Measurements from ENCODE around the gene COBL. TPM values are rescaled to one million over a fixed set of nuclear protein-coding genes. Genes with fewer than 3 reads are reported as not detected.

COBL gene
- total RNA-seq, 8 experiments from 2014 or later: 0.23 to 54.8 (median 4.3) TPM

- no peak for ATAC-seq (replicated peaks in 6 of 8)
- WGBS, 10 experiments: 0 to 100% (median 94%) methylated on average over 1 to 6 of the region's 10 CpGs; no CpG with 5 or more reads in 4 of the 10 experiments
- in situ Hi-C loops (cut with MboI; ENCODE audit: low pct_unique_long_range_greater_than_20kb in 2 of 9, low sequenced_read_pairs in 9 of 9, unreplicated experiment in 9 of 9): no loop called here
- Histone ChIP-seq H3K27ac (no peak overlapping the region), H3K4me1 (replicated peaks in 1 of 2) (peaks cover 3 to 6% of the 10 kb centered on the region in 2 donors), H3K4me3 (no peak overlapping the region)
These were observed 285.4 kb downstream of the COBL start for GRCh38 chr7:51031216-51031615.

GRCh38 chr7:51029701-51030191 lies 286.9 kb downstream of the COBL start:
- H3K4me1 ChIP-seq (replicated peaks in 1 of 2): peaks cover 3 to 6% of the 10 kb centered on the region in 2 donors
- in situ Hi-C loops (cut with MboI; ENCODE audit: low pct_unique_long_range_greater_than_20kb in 2 of 9, low sequenced_read_pairs in 9 of 9, unreplicated experiment in 9 of 9): no loop called here

GRCh38 chr7:51029131-51029530 lies 287.5 kb downstream of the COBL start:
- in situ Hi-C loops (cut with MboI; ENCODE audit: low pct_unique_long_range_greater_than_20kb in 2 of 9, low sequenced_read_pairs in 9 of 9, unreplicated experiment in 9 of 9): no loop called here
- H3K4me1 ChIP-seq (replicated peaks in 1 of 2): peaks cover 0 to under 1% of the 10 kb centered on the region in 2 donors
- H3K27ac ChIP-seq: no peak overlapping the region
- H3K4me3 ChIP-seq: no peak overlapping the region
- WGBS, 10 experiments: 80 to 95% (median 90%) methylated on average over 2 to 11 of the region's 13 CpGs; no CpG with 5 or more reads in 3 of the 10 experiments
- no peak for ATAC-seq (replicated peaks in 6 of 8)

More at GRCh38 chr7:51029701-51030191, 286.9 kb downstream of the COBL start:
- Histone ChIP-seq H3K27ac (no peak overlapping the region), H3K4me3 (no peak overlapping the region)
- WGBS, 10 experiments: 0 to 79% (median 64%) methylated on average over 1 to 4 of the region's 4 CpGs; no CpG with 5 or more reads in 2 of the 10 experiments
- peak in 3 of 8 experiments; percentile 81 to 89 (median 81) for ATAC-seq (replicated peaks in 6 of 8)

GRCh38 chr7:51027935-51028830 lies 288.4 kb downstream of the COBL start:
- no peak for ATAC-seq (replicated peaks in 6 of 8)
- no peak overlapping the region for H3K27ac ChIP-seq
- 73 to 100% (median 95%) methylated on average over 1 to 7 of the region's 19 CpGs; no CpG with 5 or more reads in 5 of the 10 experiments for WGBS, 10 experiments
- in situ Hi-C loops (cut with MboI; ENCODE audit: low pct_unique_long_range_greater_than_20kb in 2 of 9, low sequenced_read_pairs in 9 of 9, unreplicated experiment in 9 of 9): no loop called here
- H3K4me1 ChIP-seq (replicated peaks in 1 of 2): no peaks in the 10 kb centered on the region
- H3K4me3 ChIP-seq: no peak overlapping the region

GRCh38 chr7:51027106-51027934 lies 289.3 kb downstream of the COBL start:
- H3K4me1 ChIP-seq (replicated peaks in 1 of 2): no peaks in the 10 kb centered on the region
- no peak overlapping the region for H3K4me3 ChIP-seq
- H3K27ac ChIP-seq: no peak overlapping the region
- 61 to 98% (median 79%) methylated on average over 1 to 8 of the region's 10 CpGs; no CpG with 5 or more reads in 2 of the 10 experiments for WGBS, 10 experiments
- in situ Hi-C loops (cut with MboI; ENCODE audit: low pct_unique_long_range_greater_than_20kb in 2 of 9, low sequenced_read_pairs in 9 of 9, unreplicated experiment in 9 of 9): no loop called here
- no peak for ATAC-seq (replicated peaks in 6 of 8)

- in situ Hi-C loops (cut with MboI; ENCODE audit: low pct_unique_long_range_greater_than_20kb in 2 of 9, low sequenced_read_pairs in 9 of 9, unreplicated experiment in 9 of 9): no loop called here
- no peak for ATAC-seq (replicated peaks in 6 of 8)
- H3K4me3 ChIP-seq: no peak overlapping the region
- H3K27ac ChIP-seq: no peak overlapping the region
- 68 to 100% (median 97%) methylated on average over 1 to 3 of the region's 12 CpGs; no CpG with 5 or more reads in 4 of the 10 experiments for WGBS, 10 experiments
- H3K4me1 ChIP-seq (replicated peaks in 1 of 2): no peaks in the 10 kb centered on the region
These were observed 290.3 kb downstream of the COBL start for GRCh38 chr7:51026341-51026740.

- no peak overlapping the region for H3K4me3 ChIP-seq
- H3K27ac ChIP-seq: no peak overlapping the region
- ATAC-seq (replicated peaks in 6 of 8): no peak
- H3K4me1 ChIP-seq (replicated peaks in 1 of 2): no peaks in the 10 kb centered on the region
- in situ Hi-C loops (cut with MboI; ENCODE audit: low pct_unique_long_range_greater_than_20kb in 2 of 9, low sequenced_read_pairs in 9 of 9, unreplicated experiment in 9 of 9): no loop called here
- WGBS, 10 experiments: 45 to 83% (median 80%) methylated on average over 2 of the region's 2 CpGs; no CpG with 5 or more reads in 7 of the 10 experiments
These were observed 290.9 kb downstream of the COBL start for GRCh38 chr7:51025668-51026067.

- 85 to 95% methylated on average over 4 to 8 of the region's 16 CpGs; no CpG with 5 or more reads in 8 of the 10 experiments for WGBS, 10 experiments
- Histone ChIP-seq H3K4me3 (no peak overlapping the region), H3K4me1 (replicated peaks in 1 of 2) (no peaks in the 10 kb centered on the region), H3K27ac (no peak overlapping the region)
- no peak for ATAC-seq (replicated peaks in 6 of 8)
- in situ Hi-C loops (cut with MboI; ENCODE audit: low pct_unique_long_range_greater_than_20kb in 2 of 9, low sequenced_read_pairs in 9 of 9, unreplicated experiment in 9 of 9): no loop called here
These were observed 291.7 kb downstream of the COBL start for GRCh38 chr7:51024867-51025266.

- H3K4me1 ChIP-seq (replicated peaks in 1 of 2): no peaks in the 10 kb centered on the region
- ATAC-seq (replicated peaks in 6 of 8): no peak
- in situ Hi-C loops (cut with MboI; ENCODE audit: low pct_unique_long_range_greater_than_20kb in 2 of 9, low sequenced_read_pairs in 9 of 9, unreplicated experiment in 9 of 9): no loop called here
- WGBS, 10 experiments: 60 to 100% (median 85%) methylated on average over 1 to 5 of the region's 9 CpGs; no CpG with 5 or more reads in 7 of the 10 experiments
- H3K4me3 ChIP-seq: no peak overlapping the region
- no peak overlapping the region for H3K27ac ChIP-seq
These were observed 293.1 kb downstream of the COBL start for GRCh38 chr7:51023547-51023946.

GRCh38 chr7:51022821-51023220 lies 293.8 kb downstream of the COBL start:
- in situ Hi-C loops (cut with MboI; ENCODE audit: low pct_unique_long_range_greater_than_20kb in 2 of 9, low sequenced_read_pairs in 9 of 9, unreplicated experiment in 9 of 9): no loop called here
- WGBS, 10 experiments: 79 to 94% (median 88%) methylated on average over 1 to 6 of the region's 6 CpGs; no CpG with 5 or more reads in 3 of the 10 experiments

GRCh38 chr7:51021906-51022570 lies 294.6 kb downstream of the COBL start:
- Histone ChIP-seq H3K4me3 (no peak overlapping the region), H3K27ac (no peak overlapping the region), H3K4me1 (replicated peaks in 1 of 2) (no peaks in the 10 kb centered on the region)
- ATAC-seq (replicated peaks in 6 of 8): peak in 2 of 8 experiments; percentile 45 to 88
- in situ Hi-C loops (cut with MboI; ENCODE audit: low pct_unique_long_range_greater_than_20kb in 2 of 9, low sequenced_read_pairs in 9 of 9, unreplicated experiment in 9 of 9): no loop called here
- whole genome bisulfite sequencing, 10 experiments: 20 to 100% (median 89%) methylated on average over 1 to 10 of the region's 20 CpGs

More at GRCh38 chr7:51022821-51023220, 293.8 kb downstream of the COBL start:
- no peak overlapping the region for H3K27ac ChIP-seq
- no peaks in the 10 kb centered on the region for H3K4me1 ChIP-seq (replicated peaks in 1 of 2)
- H3K4me3 ChIP-seq: no peak overlapping the region
- ATAC-seq (replicated peaks in 6 of 8): no peak

- in situ Hi-C loops (cut with MboI; ENCODE audit: low pct_unique_long_range_greater_than_20kb in 2 of 9, low sequenced_read_pairs in 9 of 9, unreplicated experiment in 9 of 9): no loop called here
- Histone ChIP-seq H3K4me3 (no peak overlapping the region), H3K4me1 (replicated peaks in 1 of 2) (no peaks in the 10 kb centered on the region), H3K27ac (no peak overlapping the region)
- 64 to 100% (median 81%) methylated on average over 1 to 3 of the region's 3 CpGs; no CpG with 5 or more reads in 2 of the 10 experiments for WGBS, 10 experiments
- peak in 1 of 8 experiments; percentile 15 for ATAC-seq (replicated peaks in 6 of 8)
These were observed 295.7 kb downstream of the COBL start for GRCh38 chr7:51020944-51021343.

All from motor neuron (in vitro differentiated cells).